B cell (primary cell): ENCODE measurements around the gene KCNH6. TPM values are rescaled to one million over a fixed set of nuclear protein-coding genes. Genes with fewer than 3 reads are reported as not detected.

Experiments
- ATAC-seq: fragments of 200-7000 bp; cut with Tn5 transposase; one replicate; pipeline ENCODE4 v1.10.0; 2021; ENCODE audit warnings: low read depth, mild to moderate bottlenecking, moderate number of reproducible peaks, moderate library complexity
- CTCF ChIA-PET: fragments of 350-600 bp; sonication (Branson Sonifier 250); formaldehyde crosslinking; loops from one replicate; lab custom pipeline; 2021; ENCODE audit warnings: antibody characterized with exemption, inconsistent platforms; lab: Charles Lee
- POLR2A ChIA-PET: fragments of 350-600 bp; sonication (Branson Sonifier 250); formaldehyde crosslinking; loops from one replicate; lab custom pipeline; 2021; ENCODE audit warnings: antibody characterized with exemption; lab: Charles Lee
- DNase-seq: peaks from one replicate; pipeline ENCODE4 v3.0.0; 2013
- H2AFZ ChIP-seq: 2 replicates; pipeline ENCODE4 v1.6.1; 2012; ENCODE audit warnings: mild to moderate bottlenecking, low read depth, low read length; ENCODE audit not compliant: insufficient read depth, poor library complexity, severe bottlenecking
- H3K27ac ChIP-seq, 2 donors: 1 replicate in 1 of 2; 2 replicates in 1 of 2; pipeline ENCODE4 v1.5.1; 2012 to 2013; ENCODE audit warnings: low read length in 2 of 2, mild to moderate bottlenecking in 2 of 2, moderate library complexity in 1 of 2
- H3K27me3 ChIP-seq, 4 experiments: fragments of 200-600 bp in 1 of 4; sonication (generic) in 1 of 4; replicated peaks in 1 of 4; 1 replicate in 2 of 4; 2 replicates in 2 of 4; pipeline versions ENCODE4 v1.6.1 to v1.7.0; 2013 to 2016; ENCODE audit warnings: low read length in 3 of 4, mild to moderate bottlenecking in 2 of 4, mixed read lengths in 1 of 4, moderate library complexity in 1 of 4; ENCODE audit not compliant: insufficient read depth in 4 of 4, control insufficient read depth in 3 of 4; ENCODE audit errors: control extremely low read depth in 1 of 4
- H3K36me3 ChIP-seq, 2 experiments: replicated peaks in 1 of 2; 1 replicate in 1 of 2; 2 replicates in 1 of 2; pipeline versions ENCODE4 v1.6.1 to v1.7.1; 2013; ENCODE audit warnings: low read length in 1 of 2; ENCODE audit not compliant: insufficient read depth in 2 of 2, control insufficient read depth in 1 of 2; ENCODE audit errors: control extremely low read depth in 1 of 2, extremely low read depth in 1 of 2
- H3K4me1 ChIP-seq, 2 donors: fragments of 200-600 bp in 1 of 2; sonication (generic) in 1 of 2; 1 replicate in 1 of 2; 2 replicates in 1 of 2; pipeline versions ENCODE4 v1.5.1 to v1.6.1; 2013 to 2017; ENCODE audit warnings: low read length in 2 of 2; ENCODE audit not compliant: control insufficient read depth in 2 of 2, insufficient read depth in 2 of 2
- H3K4me2 ChIP-seq: replicated peaks from 2 replicates; pipeline ENCODE3; 2012; ENCODE audit warnings: mild to moderate bottlenecking, low read depth, low read length; ENCODE audit not compliant: poor library complexity, severe bottlenecking
- H3K4me3 ChIP-seq, 5 experiments: fragments of 200-600 bp in 1 of 5; sonication (generic) in 1 of 5; 1 replicate in 3 of 5; 2 replicates in 2 of 5; pipeline versions ENCODE4 v1.5.1 to v1.7.0; 2011 to 2016; ENCODE audit warnings: low read length in 4 of 5, mild to moderate bottlenecking in 4 of 5, low read depth in 2 of 5, control low read depth in 1 of 5, moderate library complexity in 1 of 5; ENCODE audit not compliant: insufficient read depth in 1 of 5; ENCODE audit errors: control extremely low read depth in 1 of 5, extremely low read depth in 1 of 5
- H3K79me2 ChIP-seq: fragments of 200-600 bp; sonication (generic); one replicate; pipeline ENCODE4 v1.6.0; 2016; ENCODE audit warnings: low read length; ENCODE audit not compliant: control insufficient read depth, insufficient read depth
- H3K9ac ChIP-seq: fragments of 200-600 bp; sonication (generic); 2 replicates; pipeline ENCODE4 v1.6.1; 2017; ENCODE audit warnings: mild to moderate bottlenecking, low read length, moderate library complexity
- H3K9me3 ChIP-seq, 3 donors: one replicate each; pipeline versions ENCODE4 v1.6.1 to v1.7.1; 2013; ENCODE audit warnings: low read length in 2 of 3; ENCODE audit not compliant: control insufficient read depth in 2 of 3, insufficient read depth in 1 of 3; ENCODE audit errors: control extremely low read depth in 1 of 3
- H4K20me1 ChIP-seq: 2 replicates; pipeline ENCODE4 v1.6.0; 2012; ENCODE audit warnings: mild to moderate bottlenecking, low read length; ENCODE audit not compliant: insufficient read depth, control insufficient read depth, poor library complexity, severe bottlenecking
- H3K27ac Mint-ChIP-seq: one replicate; pipeline ENCODE4 v1.8.0; 2021; ENCODE audit warnings: mixed read lengths
- H3K27me3 Mint-ChIP-seq: one replicate; pipeline ENCODE4 v1.8.0; 2021; ENCODE audit warnings: mixed read lengths
- H3K4me1 Mint-ChIP-seq: one replicate; pipeline ENCODE4 v1.8.0; 2021; ENCODE audit warnings: mixed read lengths
- H3K4me3 Mint-ChIP-seq: one replicate; pipeline ENCODE4 v1.8.0; 2021; ENCODE audit warnings: mixed read lengths
- H3K9me3 Mint-ChIP-seq: one replicate; pipeline ENCODE4 v1.8.0; 2022; ENCODE audit warnings: mixed read lengths; ENCODE audit not compliant: insufficient read depth
- CTCF ChIP-seq: fragments of 200-600 bp; IDR thresholded peaks from one replicate; pipeline ENCODE4 v1.8.0; 2022; ENCODE audit warnings: antibody characterized with exemption, mild to moderate bottlenecking
- EZH2 ChIP-seq: IDR thresholded peaks from 2 replicates; pipeline ENCODE4 v1.6.1; 2012; ENCODE audit warnings: borderline replicate concordance, low read depth, mild to moderate bottlenecking, moderate library complexity, low read length; ENCODE audit not compliant: insufficient read depth, poor library complexity, severe bottlenecking
- WGBS: methylation state at CpG from one replicate; pipeline ENCODE4 v1.1.5; 2013; ENCODE audit warnings: missing lambda C conversion rate; ENCODE audit not compliant: insufficient coverage; 5-methylcytosine and 5-hydroxymethylcytosine counted together
- intact Hi-C: fragments of 100-400 bp; cut with micrococcal nuclease; formaldehyde crosslinking; loops from one replicate; pipeline ENCODE4 v1.10.0; 2022
- polyA plus RNA-seq: library from polyadenylated mRNA; depleted of rRNA; stranded (reverse); fragments of >200 nt; gene quantifications from 2 replicates; pipeline ENCODE4 v1.2.3, GENCODE V29; 2012
- total RNA-seq, 2 donors: library from RNA; stranded (reverse); fragments of 120-200 nt in 1 of 2; gene quantifications; 1 replicate in 1 of 2; 2 replicates in 1 of 2; pipeline versions ENCODE4 v1.2.3 to v1.2.4, GENCODE V29; 2013 to 2022

The KCNH6 gene
- total and polyA plus RNA-seq, 2 donors (not counting 1 experiment from before 2014, with no cell fraction given) = not detected

- no peaks in the 10 kb centered on the region for H3K4me1 Mint-ChIP-seq
These were observed 28.7 kb upstream of the KCNH6 start for GRCh38 chr17:63494300-63494928.

More at GRCh38 chr17:63494300-63494928, 28.7 kb upstream of the KCNH6 start:
- ChIA-PET CTCF (no interaction called here), POLR2A (interaction anchor here (0.6 kb wide), 1 partner anchor 35 kb away, joined by 8 read pairs; no protein-coding TSS in a partner anchor)
- no peaks in the 10 kb centered on the region for H3K27me3 ChIP-seq
- H3K9me3 ChIP-seq = no peaks in the 10 kb centered on the region
- H3K9me3 Mint-ChIP-seq = no peaks in the 10 kb centered on the region
- no peaks in the 10 kb centered on the region for H3K36me3 ChIP-seq
- no peak overlapping the region for H3K27ac ChIP-seq
- H3K27ac Mint-ChIP-seq = no peak overlapping the region
- no peak overlapping the region for H3K9ac ChIP-seq
- 94% methylated on average over 7 of the region's 12 CpGs for WGBS
- no peak overlapping the region for H2AFZ ChIP-seq
- ATAC-seq = no peak
- TF ChIP-seq EZH2 (no peak), CTCF (no peak)
- H3K4me3 ChIP-seq = no peak overlapping the region
- H4K20me1 ChIP-seq = no peaks in the 10 kb centered on the region
- intact Hi-C loops = no loop called here
- no peaks in the 10 kb centered on the region for H3K4me1 ChIP-seq
- no peak for DNase-seq
- no peaks in the 10 kb centered on the region for H3K79me2 ChIP-seq
- no peak overlapping the region for H3K4me2 ChIP-seq
- no peak overlapping the region for H3K4me3 Mint-ChIP-seq
- no peaks in the 10 kb centered on the region for H3K27me3 Mint-ChIP-seq
